Prostate gland (tissue), 2 donors: ENCODE measurements around the gene CD101. TPM values are rescaled to one million over a fixed set of nuclear protein-coding genes. Genes with fewer than 3 reads are reported as not detected.

Experiments
- DNase-seq: peaks from one replicate; pipeline ENCODE4 v3.0.0-alpha.2; 2019; ENCODE audit warnings: low spot score
- H3K27ac ChIP-seq, 2 donors: fragments of 200-600 bp; sonication (generic); 2 replicates each; pipeline ENCODE4 v1.5.1; 2017 to 2019
- H3K27me3 ChIP-seq: fragments of 200-600 bp; sonication (generic); replicated peaks from 2 replicates; pipeline ENCODE4 v1.5.1; 2019; ENCODE audit not compliant: insufficient read depth
- H3K36me3 ChIP-seq, 2 donors: fragments of 200-600 bp; sonication (generic); 1 replicate in 1 of 2; 2 replicates in 1 of 2; pipeline versions ENCODE4 v1.5.1 to v1.8.1; 2017 to 2019
- H3K4me1 ChIP-seq: fragments of 200-600 bp; sonication (generic); replicated peaks from 2 replicates; pipeline ENCODE4 v1.5.1; 2019
- H3K4me3 ChIP-seq, 2 donors: fragments of 200-600 bp; sonication (generic); 2 replicates each; pipeline ENCODE4 v1.5.1; 2017 to 2019
- H3K9me3 ChIP-seq: fragments of 200-600 bp; sonication (generic); 2 replicates; pipeline ENCODE4 v1.5.1; 2017
- POLR2A ChIP-seq: fragments of 450-650 bp; IDR thresholded peaks from one replicate; pipeline ENCODE4 v1.6.1; 2016; ENCODE audit warnings: antibody characterized with exemption, mild to moderate bottlenecking
- POLR2AphosphoS5 ChIP-seq: sonication (generic); formaldehyde crosslinking; IDR thresholded peaks from one replicate; pipeline ENCODE4 v1.6.1; 2017; ENCODE audit warnings: antibody characterized with exemption
- WGBS: methylation state at CpG from one replicate; pipeline ENCODE4 v1.1.5; 2018; 5-methylcytosine and 5-hydroxymethylcytosine counted together
- intact Hi-C: fragments of 100-400 bp; cut with DNase I; formaldehyde crosslinking; loops from one replicate; pipeline ENCODE4 v1.14.2; 2022
- small RNA-seq, 2 donors: library from RNA; depleted of rRNA; stranded (forward); fragments of <200 nt; gene quantifications; one replicate each; pipeline ENCODE3, GENCODE V24; 2016
- total RNA-seq, 2 donors: library from RNA; depleted of rRNA; stranded (reverse); fragments of >200 nt; gene quantifications; one replicate each; pipeline ENCODE4 v1.1.0, GENCODE V29; 2016
- TF ChIP-seq, protein P1 (sequence below), 4 experiments: fragments of 200-600 bp in 2 of 4; fragments of 450-650 bp in 2 of 4; sonication (generic) in 2 of 4; IDR thresholded peaks; 1 replicate in 3 of 4; 2 replicates in 1 of 4; pipeline ENCODE4 v1.5.1; 2016 to 2019; ENCODE audit warnings: antibody characterized with exemption in 4 of 4, mild to moderate bottlenecking in 2 of 4, moderate library complexity in 2 of 4

The CD101 gene
- total RNA-seq, 2 donors from 2014 or later, result 0.59 to 1.1 TPM

DNA sequence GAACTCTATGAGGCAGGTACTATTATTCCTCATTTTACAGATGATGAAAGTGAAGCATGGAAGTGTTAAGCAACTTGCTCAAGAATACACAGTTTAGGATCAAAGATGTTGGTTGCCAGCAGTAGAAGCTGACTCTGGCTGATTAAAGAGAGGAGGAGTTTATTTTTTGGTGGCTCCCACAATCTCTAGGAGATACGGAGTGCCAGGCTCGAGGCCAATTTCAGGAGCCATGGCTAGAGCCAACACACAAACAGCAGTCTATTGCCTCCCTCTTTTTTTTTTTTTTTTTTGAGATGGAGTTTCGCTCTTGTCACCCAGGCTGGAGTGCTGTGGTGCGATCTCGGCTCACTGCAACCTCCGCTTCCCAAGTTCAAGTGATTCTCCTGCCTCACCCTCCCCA lies 78.2 kb downstream of the CD101 start:
- intact Hi-C loops, result no loop called here
- no peak for DNase-seq
- Histone ChIP-seq H3K27me3 (no peaks in the 10 kb centered on the region), H3K4me1 (no peaks in the 10 kb centered on the region), H3K4me3 (no peak overlapping the region), H3K27ac (no peak overlapping the region), H3K9me3 (no peaks in the 10 kb centered on the region), H3K36me3 (no peaks in the 10 kb centered on the region)
- WGBS, result 92% methylated on average over 6 of the region's 6 CpGs
- TF ChIP-seq, protein P1, sequence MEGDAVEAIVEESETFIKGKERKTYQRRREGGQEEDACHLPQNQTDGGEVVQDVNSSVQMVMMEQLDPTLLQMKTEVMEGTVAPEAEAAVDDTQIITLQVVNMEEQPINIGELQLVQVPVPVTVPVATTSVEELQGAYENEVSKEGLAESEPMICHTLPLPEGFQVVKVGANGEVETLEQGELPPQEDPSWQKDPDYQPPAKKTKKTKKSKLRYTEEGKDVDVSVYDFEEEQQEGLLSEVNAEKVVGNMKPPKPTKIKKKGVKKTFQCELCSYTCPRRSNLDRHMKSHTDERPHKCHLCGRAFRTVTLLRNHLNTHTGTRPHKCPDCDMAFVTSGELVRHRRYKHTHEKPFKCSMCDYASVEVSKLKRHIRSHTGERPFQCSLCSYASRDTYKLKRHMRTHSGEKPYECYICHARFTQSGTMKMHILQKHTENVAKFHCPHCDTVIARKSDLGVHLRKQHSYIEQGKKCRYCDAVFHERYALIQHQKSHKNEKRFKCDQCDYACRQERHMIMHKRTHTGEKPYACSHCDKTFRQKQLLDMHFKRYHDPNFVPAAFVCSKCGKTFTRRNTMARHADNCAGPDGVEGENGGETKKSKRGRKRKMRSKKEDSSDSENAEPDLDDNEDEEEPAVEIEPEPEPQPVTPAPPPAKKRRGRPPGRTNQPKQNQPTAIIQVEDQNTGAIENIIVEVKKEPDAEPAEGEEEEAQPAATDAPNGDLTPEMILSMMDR (IDR thresholded peaks at IDR 0.05), result no peak
- TF ChIP-seq POLR2AphosphoS5 (no peak), POLR2A (no peak)

DNA sequence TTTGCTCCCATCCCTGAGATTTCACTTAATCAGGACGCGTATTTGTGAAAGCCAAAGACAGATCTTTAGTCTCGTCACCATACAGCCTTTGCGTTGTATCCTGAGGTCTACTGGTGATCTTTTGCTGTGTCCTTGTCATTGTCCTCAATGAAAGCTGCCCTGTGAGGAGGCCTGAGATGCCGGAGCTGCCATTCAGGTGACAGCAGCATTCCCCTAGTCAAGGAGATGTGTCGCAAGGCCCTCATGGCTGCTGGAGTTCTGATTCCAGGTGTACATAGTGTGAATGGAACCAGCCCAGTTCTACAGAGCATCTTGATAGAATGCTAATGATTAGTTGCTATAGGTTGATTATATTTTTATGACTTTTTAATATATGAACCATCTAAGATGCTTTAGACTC lies 82.7 kb downstream of the CD101 start:
- Histone ChIP-seq H3K4me3 (no peak overlapping the region), H3K9me3 (no peaks in the 10 kb centered on the region), H3K4me1 (no peaks in the 10 kb centered on the region), H3K27ac (no peak overlapping the region), H3K36me3 (no peaks in the 10 kb centered on the region), H3K27me3 (no peaks in the 10 kb centered on the region)
- DNase-seq, result no peak
- intact Hi-C loops, result no loop called here
- WGBS, result 81% methylated on average over 6 of the region's 6 CpGs
- TF ChIP-seq POLR2AphosphoS5, result no peak
- TF ChIP-seq, protein P1 (IDR thresholded peaks at IDR 0.05), result no peak
- no peak for TF ChIP-seq POLR2A

Small RNA genes within 50 kb of the gene (small RNA-seq; reads per million reads assigned to genes)
- 0 reads per million in 2 donors for gene RNA5SP55

Other genes starting within 250 kb of the CD101 start
- gene CD2, start 247.3 kb upstream of the CD101 start, total RNA-seq, result 1 to 10 TPM in 1 of 2 donors, under 1 TPM in 1; 0.57 to 1.3 TPM
- gene PTGFRN, start 91.8 kb upstream of the CD101 start, total RNA-seq, result 10 to 100 TPM; 37.1 to 70.7 TPM
- gene TTF2, start 58.6 kb downstream of the CD101 start, total RNA-seq, result 10 to 100 TPM; 11.2 to 11.6 TPM
- gene TRIM45, start 120.0 kb downstream of the CD101 start, total RNA-seq, result 10 to 100 TPM in 1 of 2 donors, 1 to 10 TPM in 1; 4.0 to 13.2 TPM
- gene VTCN1, start 209.2 kb downstream of the CD101 start, total RNA-seq, result 1 to 10 TPM; 4.0 to 7.8 TPM